Activated CD8-positive, alpha-beta T cell treated with anti-CD3 and anti-CD28 coated beads for 36 hours (primary cell): Measurements from ENCODE around the gene NKPD1. TPM values are rescaled to one million over a fixed set of nuclear protein-coding genes. Genes with fewer than 3 reads are reported as not detected.

ENCODE experiments used
- ATAC-seq: fragments of 200-7000 bp; cut with Tn5 transposase; one replicate; pipeline ENCODE4 v1.10.0; 2021; ENCODE audit warnings: mild to moderate bottlenecking, moderate library complexity
- CTCF ChIA-PET: fragments of 350-600 bp; sonication (Branson Sonifier 250); formaldehyde crosslinking; loops from one replicate; lab custom pipeline; 2021; ENCODE audit warnings: antibody characterized with exemption; lab: Charles Lee
- POLR2A ChIA-PET: fragments of 350-600 bp; sonication (Branson Sonifier 250); formaldehyde crosslinking; loops from one replicate; lab custom pipeline; 2021; ENCODE audit warnings: antibody characterized with exemption; lab: Charles Lee
- DNase-seq: peaks from one replicate; pipeline ENCODE4 v3.0.0-alpha.2; 2020
- H3K27ac Mint-ChIP-seq: one replicate; pipeline ENCODE4 v1.8.0; 2021; ENCODE audit warnings: mild to moderate bottlenecking, mixed read lengths
- H3K27me3 Mint-ChIP-seq: one replicate; pipeline ENCODE4 v1.8.0; 2021; ENCODE audit warnings: mixed read lengths
- H3K36me3 Mint-ChIP-seq: one replicate; pipeline ENCODE4 v1.8.0; 2021; ENCODE audit warnings: low read depth, mixed read lengths
- H3K4me1 Mint-ChIP-seq: one replicate; pipeline ENCODE4 v1.8.0; 2021; ENCODE audit warnings: low read depth, mixed read lengths
- H3K4me3 Mint-ChIP-seq: one replicate; pipeline ENCODE4 v1.8.0; 2021; ENCODE audit warnings: mild to moderate bottlenecking, moderate library complexity, mixed read lengths
- H3K9me3 Mint-ChIP-seq: one replicate; pipeline ENCODE4 v1.8.0; 2021; ENCODE audit warnings: mixed read lengths
- CTCF ChIP-seq: fragments of 200-600 bp; IDR thresholded peaks from one replicate; pipeline ENCODE4 v1.8.0; 2022; ENCODE audit warnings: antibody characterized with exemption, mild to moderate bottlenecking
- intact Hi-C: fragments of 100-400 bp; cut with micrococcal nuclease; formaldehyde crosslinking; loops from one replicate; pipeline ENCODE4 v1.10.0; 2022
- total RNA-seq, 2 experiments: library from RNA; stranded (reverse); gene quantifications; one replicate each; pipeline ENCODE4 v1.2.3, GENCODE V29; 2021

NKPD1 gene
- total RNA-seq, 2 experiments from 2014 or later: 0.07 to 0.16 TPM

GRCh38 chr19:45179892-45180370 is 19.1 kb upstream of the NKPD1 start:
- ChIA-PET CTCF (interaction anchor here (1.0 to 2.6 kb wide), 5 partner anchors 15 to 158 kb away, joined by 3 to 7 read pairs (median 5); no protein-coding TSS in a partner anchor), POLR2A (interaction anchor here (1.0 kb wide), 1 partner anchor 9 kb away, joined by 3 read pairs; no protein-coding TSS in a partner anchor)
- TF ChIP-seq CTCF: no peak
- H3K4me3 Mint-ChIP-seq: peak overlapping the region; percentile 82
- H3K27ac Mint-ChIP-seq: peak overlapping the region; percentile 61
- DNase-seq (no peak), ATAC-seq (no peak)
- peaks cover 4% of the 10 kb centered on the region for H3K36me3 Mint-ChIP-seq
- intact Hi-C loops: no loop called here
- H3K9me3 Mint-ChIP-seq: no peaks in the 10 kb centered on the region
- H3K27me3 Mint-ChIP-seq: no peaks in the 10 kb centered on the region
- peaks cover 24% of the 10 kb centered on the region for H3K4me1 Mint-ChIP-seq

GRCh38 chr19:45179072-45179891 is 18.5 kb upstream of the NKPD1 start:
- ATAC-seq (no peak), DNase-seq (peak; percentile 64)
- Mint-ChIP-seq H3K4me1 (peaks cover 24% of the 10 kb centered on the region), H3K27ac (peak overlapping the region; percentile 91), H3K9me3 (no peaks in the 10 kb centered on the region), H3K4me3 (peak overlapping the region; percentile 82), H3K27me3 (no peaks in the 10 kb centered on the region), H3K36me3 (peaks cover 4% of the 10 kb centered on the region)
- CTCF ChIA-PET: interaction anchor here (0.6 to 2.6 kb wide), 15 partner anchors 8 to 684 kb away, joined by 3 to 10 read pairs (median 5); partner anchors contain the start of genes GEMIN7 and SYMPK
- no peak for TF ChIP-seq CTCF
- intact Hi-C loops: no loop called here
- POLR2A ChIA-PET: interaction anchor here (0.6 to 1.8 kb wide), 9 partner anchors 9 to 179 kb away, joined by 3 to 10 read pairs (median 3); partner anchors contain the start of gene PPP1R37

GRCh38 chr19:45178262-45179071 is 17.7 kb upstream of the NKPD1 start, which contains the start of gene BLOC1S3:
Gene BLOC1S3, plus strand, starts transcription at chr19:45178784. Its CDS starts 513 bp downstream, at chr19:45179297.
- H3K4me1 Mint-ChIP-seq: peaks cover 32% of the 10 kb centered on the region
- DNase-seq (peak; percentile 100), ATAC-seq (peak; percentile 91)
- intact Hi-C loops: no loop called here
- peak within 1 kb of the TSS; percentile 82 for H3K4me3 Mint-ChIP-seq
- H3K36me3 Mint-ChIP-seq: peaks cover 4% of the 10 kb centered on the region
- ChIA-PET POLR2A (interaction anchor here (0.6 to 1.8 kb wide), 13 partner anchors 9 to 178 kb away, joined by 3 to 10 read pairs (median 3); partner anchors contain the start of gene PPP1R37), CTCF (interaction anchor here (0.6 to 2.6 kb wide), 17 partner anchors 9 to 685 kb away, joined by 3 to 10 read pairs (median 4); partner anchors contain the start of genes CLPTM1, GEMIN7 and SYMPK)
- no peaks in the 10 kb centered on the region for H3K27me3 Mint-ChIP-seq
- no peaks in the 10 kb centered on the region for H3K9me3 Mint-ChIP-seq
- no peak for TF ChIP-seq CTCF
- peak within 1 kb of the TSS; percentile 91 for H3K27ac Mint-ChIP-seq

- no peak for TF ChIP-seq CTCF
- Mint-ChIP-seq H3K36me3 (peaks cover 4% of the 10 kb centered on the region), H3K4me1 (peaks cover 34% of the 10 kb centered on the region), H3K4me3 (peak within 1 kb of the TSS; percentile 82), H3K27ac (peak within 1 kb of the TSS; percentile 91), H3K9me3 (no peaks in the 10 kb centered on the region), H3K27me3 (no peaks in the 10 kb centered on the region)
- CTCF ChIA-PET: interaction anchor here (0.7 to 2.6 kb wide), 12 partner anchors 8 to 307 kb away, joined by 3 to 10 read pairs (median 4); partner anchors contain the start of genes CLPTM1 and GEMIN7
- intact Hi-C loops: no loop called here
- no peak for DNase-seq
- peak; percentile 1 for ATAC-seq
- POLR2A ChIA-PET: interaction anchor here (0.7 to 1.8 kb wide), 13 partner anchors 8 to 177 kb away, joined by 3 to 10 read pairs (median 3); partner anchors contain the start of gene PPP1R37
Observed at GRCh38 chr19:45177817-45178261, 17.1 kb upstream of the NKPD1 start, which contains the start of gene TRAPPC6A. Gene TRAPPC6A, minus strand, starts transcription at chr19:45178237. Its CDS starts 19 bp downstream, at chr19:45178218.
